Endothelial cell of umbilical vein (primary cell): ENCODE data around the gene HPGDS. TPM values are rescaled to one million over a fixed set of nuclear protein-coding genes. Genes with fewer than 3 reads are reported as not detected.

Experiments used
- BruUV-seq: library from RNA; stranded (reverse); fragments of 400-500 nt; replicated peaks from 2 replicates; lab custom pipeline; 2021; lab: Mats Ljungman, UMichigan
- CTCF ChIA-PET: fragments of 300-600, 350-600 bp; sonication (Branson Sonifier 250); formaldehyde crosslinking; loops from one replicate; lab custom pipeline; 2021; ENCODE audit warnings: antibody characterized with exemption, inconsistent platforms; lab: Charles Lee
- POLR2A ChIA-PET: fragments of 300-600, 350-600 bp; sonication (Branson Sonifier 250); formaldehyde crosslinking; loops from one replicate; lab custom pipeline; 2021; ENCODE audit warnings: antibody characterized with exemption, inconsistent platforms; lab: Charles Lee
- DNase-seq: peaks from one replicate; pipeline ENCODE4 v3.0.0-alpha.2; 2011; ENCODE audit warnings: low read depth, low spot score
- FAIRE-seq: peaks from 2 replicates; lab custom pipeline; 2011; peaks lifted over from hg19 to GRCh38; lab: Jason Lieb, UNC
- H2AFZ ChIP-seq: 2 replicates; pipeline ENCODE4 v1.6.0; 2012; ENCODE audit warnings: low read depth, low read length, control low read depth, inconsistent platforms
- H3K27ac ChIP-seq: 2 replicates; pipeline ENCODE4 v1.5.1; 2011; ENCODE audit warnings: low read depth, mild to moderate bottlenecking, control low read depth, low read length, moderate library complexity; ENCODE audit not compliant: insufficient read depth
- H3K27me3 ChIP-seq, 2 experiments: 2 replicates each; pipeline versions ENCODE4 v1.6.0 to v1.6.1; 2011; ENCODE audit warnings: low read length in 2 of 2, mixed read lengths in 1 of 2; ENCODE audit not compliant: control insufficient read depth in 2 of 2, insufficient read depth in 2 of 2
- H3K36me3 ChIP-seq, 2 experiments: 2 replicates in 1 of 2; 3 replicates in 1 of 2; pipeline ENCODE4 v1.5.1; 2011; ENCODE audit warnings: low read length in 2 of 2, mild to moderate bottlenecking in 1 of 2, moderate library complexity in 1 of 2; ENCODE audit not compliant: control insufficient read depth in 2 of 2, insufficient read depth in 2 of 2; ENCODE audit errors: extremely low read depth in 1 of 2
- H3K4me1 ChIP-seq: 3 replicates; pipeline ENCODE4 v1.5.1; 2011; ENCODE audit warnings: mild to moderate bottlenecking, low read length; ENCODE audit not compliant: control insufficient read depth, insufficient read depth; ENCODE audit errors: extremely low read depth
- H3K4me2 ChIP-seq: 2 replicates; pipeline ENCODE4 v1.6.1; 2011; ENCODE audit warnings: low read length, control low read depth, mixed read lengths; ENCODE audit not compliant: insufficient read depth
- H3K4me3 ChIP-seq, 3 experiments: fragments of 200-600 bp in 1 of 3; sonication (generic), shearing (Covaris generic) in 1 of 3; replicated peaks in 1 of 3; 2 replicates each; pipeline ENCODE4 v1.5.1; 2011 to 2016; ENCODE audit warnings: control low read depth in 3 of 3, low read length in 3 of 3, mild to moderate bottlenecking in 2 of 3, inconsistent platforms in 1 of 3, low read depth in 1 of 3, moderate library complexity in 1 of 3; ENCODE audit not compliant: insufficient read depth in 1 of 3
- H3K79me2 ChIP-seq: 2 replicates; pipeline ENCODE4 v1.6.0; 2012; ENCODE audit warnings: low read length, inconsistent platforms; ENCODE audit not compliant: control insufficient read depth, insufficient read depth
- H3K9ac ChIP-seq: replicated peaks from 2 replicates; pipeline ENCODE3; 2011; ENCODE audit warnings: low read length, control low read depth; ENCODE audit not compliant: insufficient read depth; ENCODE audit errors: extremely low read depth
- H3K9me1 ChIP-seq: replicated peaks from 3 replicates; pipeline ENCODE4 v1.6.0; 2011; ENCODE audit warnings: mild to moderate bottlenecking, low read length; ENCODE audit not compliant: control insufficient read depth, insufficient read depth; ENCODE audit errors: extremely low read depth
- H3K9me3 ChIP-seq: replicated peaks from 2 replicates; pipeline ENCODE4 v1.5.1; 2012; ENCODE audit warnings: low read length, inconsistent platforms; ENCODE audit not compliant: control insufficient read depth, insufficient read depth
- H4K20me1 ChIP-seq: replicated peaks from 2 replicates; pipeline ENCODE3; 2011; ENCODE audit warnings: mild to moderate bottlenecking, low read length; ENCODE audit not compliant: control insufficient read depth, insufficient read depth; ENCODE audit errors: extremely low read depth
- EZH2 ChIP-seq: IDR thresholded peaks from 2 replicates; pipeline ENCODE4 v1.6.1; 2012; ENCODE audit warnings: borderline replicate concordance, low read depth, mild to moderate bottlenecking, moderate library complexity, low read length, inconsistent platforms; ENCODE audit not compliant: severe bottlenecking
- FOS ChIP-seq: IDR thresholded peaks from 2 replicates; pipeline ENCODE4 v1.6.1; 2011; ENCODE audit warnings: mild to moderate bottlenecking, low read length, moderate library complexity, borderline replicate concordance; ENCODE audit not compliant: insufficient read depth
- GATA2 ChIP-seq: IDR thresholded peaks from 2 replicates; pipeline ENCODE4 v1.7.0; 2011; ENCODE audit warnings: low read depth, mild to moderate bottlenecking, moderate library complexity, mixed read lengths, low read length; ENCODE audit not compliant: insufficient read length, insufficient read depth
- JUN ChIP-seq: IDR thresholded peaks from 2 replicates; pipeline ENCODE4 v1.6.1; 2011; ENCODE audit warnings: borderline replicate concordance, low read depth; ENCODE audit not compliant: insufficient read length, insufficient read depth
- MYC ChIP-seq: IDR thresholded peaks from one replicate; pipeline ENCODE4 v1.6.1; 2011; ENCODE audit warnings: mild to moderate bottlenecking, low read depth, low read length
- POLR2A ChIP-seq: IDR thresholded peaks from 2 replicates; pipeline ENCODE4 v1.6.1; 2012; ENCODE audit warnings: low read depth, mild to moderate bottlenecking, control low read depth, low read length
- POLR2AphosphoS5 ChIP-seq: IDR thresholded peaks from 2 replicates; pipeline ENCODE4 v1.6.1; 2012; ENCODE audit warnings: low read depth, mild to moderate bottlenecking, control low read depth, low read length, moderate library complexity; ENCODE audit not compliant: insufficient read depth
- dilution Hi-C: fragments of 300-500 bp; cut with MboI; formaldehyde crosslinking; loops from one replicate; pipeline ENCODE4 v1.15.0; 2019; ENCODE audit warnings: low sequenced_read_pairs; ENCODE audit not compliant: extremely low pct_ligation_motif_present
- intact Hi-C: fragments of 100-400 bp; cut with micrococcal nuclease; formaldehyde crosslinking; loops from one replicate; pipeline ENCODE4 v1.10.0; 2022
- polyA plus RNA-seq, 4 experiments: library from polyadenylated mRNA; depleted of rRNA in 3 of 4; stranded (reverse) in 3 of 4; unstranded in 1 of 4; fragments of >200 nt; gene quantifications; 2 replicates each; pipeline versions ENCODE4 v1.2.1 to v1.2.3, GENCODE V29; 2011 to 2012; ENCODE audit warnings: missing spikeins in 1 of 4
- total RNA-seq: library from RNA; stranded (reverse); gene quantifications from 2 replicates; pipeline ENCODE4 v1.2.3, GENCODE V29; 2021
- TF ChIP-seq, protein P1 (sequence below): IDR thresholded peaks from 2 replicates; pipeline ENCODE4 v1.6.1; 2011; ENCODE audit not compliant: insufficient read depth, insufficient read length
- TF ChIP-seq, protein P2 (sequence below), 2 donors: IDR thresholded peaks; 1 replicate in 1 of 2; 2 replicates in 1 of 2; pipeline ENCODE4 v1.5.1; 2011; ENCODE audit warnings: low read length in 2 of 2, mild to moderate bottlenecking in 2 of 2, moderate library complexity in 2 of 2, control low read depth in 1 of 2, inconsistent platforms in 1 of 2, low read depth in 1 of 2; ENCODE audit not compliant: insufficient read depth in 1 of 2; ENCODE audit errors: extremely low read depth in 1 of 2

The HPGDS gene
- total and polyA plus RNA-seq, 2 donors (not counting 3 experiments of a cell fraction or from before 2014, with no cell fraction given), result not detected

DNA sequence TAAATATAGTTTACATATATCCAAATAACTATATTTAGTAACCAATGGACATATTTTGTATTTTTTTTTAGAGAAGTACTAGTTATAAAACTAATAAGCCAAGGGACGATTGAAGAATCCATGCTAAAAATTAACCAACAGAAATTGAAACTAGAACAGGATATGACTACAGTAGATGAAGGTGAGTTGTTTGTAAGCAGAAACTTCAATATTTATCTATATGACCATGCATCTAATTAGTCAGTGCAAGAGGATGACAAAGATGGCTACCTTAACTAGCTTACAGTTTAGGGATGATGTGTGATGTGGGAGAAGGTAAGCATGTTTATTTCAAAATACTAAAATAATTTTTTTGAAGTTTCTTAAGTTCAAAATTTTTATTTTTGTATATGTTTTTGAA lies 57.7 kb downstream of the HPGDS start:
- Histone ChIP-seq H3K9ac (no peak overlapping the region), H4K20me1 (no peaks in the 10 kb centered on the region), H3K27ac (no peak overlapping the region), H3K9me1 (no peaks in the 10 kb centered on the region), H2AFZ (no peak overlapping the region), H3K79me2 (no peaks in the 10 kb centered on the region), H3K4me1 (no peaks in the 10 kb centered on the region), H3K36me3 (peaks cover 2 to 9% of the 10 kb centered on the region in 2 experiments), H3K4me2 (no peak overlapping the region), H3K4me3 (no peak overlapping the region), H3K27me3 (no peaks in the 10 kb centered on the region), H3K9me3 (no peaks in the 10 kb centered on the region)
- TF ChIP-seq, protein P1, sequence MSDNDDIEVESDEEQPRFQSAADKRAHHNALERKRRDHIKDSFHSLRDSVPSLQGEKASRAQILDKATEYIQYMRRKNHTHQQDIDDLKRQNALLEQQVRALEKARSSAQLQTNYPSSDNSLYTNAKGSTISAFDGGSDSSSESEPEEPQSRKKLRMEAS, result no peak
- TF ChIP-seq MYC, result no peak
- TF ChIP-seq, protein P2, sequence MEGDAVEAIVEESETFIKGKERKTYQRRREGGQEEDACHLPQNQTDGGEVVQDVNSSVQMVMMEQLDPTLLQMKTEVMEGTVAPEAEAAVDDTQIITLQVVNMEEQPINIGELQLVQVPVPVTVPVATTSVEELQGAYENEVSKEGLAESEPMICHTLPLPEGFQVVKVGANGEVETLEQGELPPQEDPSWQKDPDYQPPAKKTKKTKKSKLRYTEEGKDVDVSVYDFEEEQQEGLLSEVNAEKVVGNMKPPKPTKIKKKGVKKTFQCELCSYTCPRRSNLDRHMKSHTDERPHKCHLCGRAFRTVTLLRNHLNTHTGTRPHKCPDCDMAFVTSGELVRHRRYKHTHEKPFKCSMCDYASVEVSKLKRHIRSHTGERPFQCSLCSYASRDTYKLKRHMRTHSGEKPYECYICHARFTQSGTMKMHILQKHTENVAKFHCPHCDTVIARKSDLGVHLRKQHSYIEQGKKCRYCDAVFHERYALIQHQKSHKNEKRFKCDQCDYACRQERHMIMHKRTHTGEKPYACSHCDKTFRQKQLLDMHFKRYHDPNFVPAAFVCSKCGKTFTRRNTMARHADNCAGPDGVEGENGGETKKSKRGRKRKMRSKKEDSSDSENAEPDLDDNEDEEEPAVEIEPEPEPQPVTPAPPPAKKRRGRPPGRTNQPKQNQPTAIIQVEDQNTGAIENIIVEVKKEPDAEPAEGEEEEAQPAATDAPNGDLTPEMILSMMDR (IDR thresholded peaks at IDR 0.05; ENCODE audit: extremely low read depth in 1 of 2, insufficient read depth in 1 of 2, low read depth in 1 of 2, low read length in 2 of 2), result no peak
- no peak for TF ChIP-seq GATA2
- no peak for TF ChIP-seq EZH2
- no peak for TF ChIP-seq FOS
- no peak for TF ChIP-seq POLR2AphosphoS5
- TF ChIP-seq POLR2A, result no peak
- TF ChIP-seq JUN, result no peak
- BruUV-seq, result no TSS peak
- ChIA-PET POLR2A (no interaction called here), CTCF (no interaction called here)
- dilution Hi-C loops (no loop called here), intact Hi-C loops (no loop called here)
- FAIRE-seq (no peak), DNase-seq (no peak)
